A549 (cell line): Measurements from ENCODE around the gene CBFA2T2. TPM values are rescaled to one million over a fixed set of nuclear protein-coding genes. Genes with fewer than 3 reads are reported as not detected.
"Not testable (repeated sequence)": the region's sequence is repeated elsewhere in the genome, so short reads cannot be mapped to it uniquely, and the experiment has no call there.

Source experiments
- ATAC-seq, 2 experiments: fragments of 200-7000 bp in 1 of 2; fragments of >200 bp in 1 of 2; cut with Nextera tagmentation in 1 of 2; cut with Tn5 transposase in 1 of 2; 3 replicates each; pipeline versions ENCODE4 v1.8.0 to v1.9.1; 2018 to 2020; ENCODE audit warnings: mild to moderate bottlenecking in 1 of 2, moderate library complexity in 1 of 2
- CTCF ChIA-PET: fragments of 300-600 bp; sonication (Branson Sonifier 250); formaldehyde crosslinking; extraction: SDS; loops from one replicate; lab custom pipeline; 2021; ENCODE audit warnings: antibody characterized with exemption, inconsistent platforms; lab: Yijun Ruan, JAX
- POLR2A ChIA-PET: fragments of 350-600 bp; formaldehyde crosslinking; extraction: SDS; loops from one replicate; lab custom pipeline; 2021; ENCODE audit warnings: antibody characterized with exemption, inconsistent platforms; lab: Yijun Ruan, JAX
- DNase-seq, 2 experiments: peaks; one replicate each; pipeline versions ENCODE4 v3.0.0 to v3.0.0-alpha.2; 2011 to 2016; ENCODE audit warnings: low read depth in 1 of 2, low spot score in 1 of 2
- FAIRE-seq: peaks from 2 replicates; lab custom pipeline; 2011; peaks lifted over from hg19 to GRCh38; lab: Jason Lieb, UNC
- H3K27ac ChIP-seq, 2 experiments: fragments of >200 bp; sonication (Bioruptor Twin); formaldehyde crosslinking; 3 replicates each; pipeline ENCODE4 v1.5.1; 2016 to 2017
- H3K4me1 ChIP-seq: fragments of >200 bp; sonication (Bioruptor Twin); formaldehyde crosslinking; 3 replicates; pipeline ENCODE4 v1.6.1; 2016
- H3K4me2 ChIP-seq: fragments of >200 bp; sonication (Bioruptor Twin); formaldehyde crosslinking; 3 replicates; pipeline ENCODE4 v1.6.1; 2016
- H3K4me3 ChIP-seq: fragments of >200 bp; sonication (Bioruptor Twin); formaldehyde crosslinking; 3 replicates; pipeline ENCODE4 v1.5.1; 2016
- H3K9me3 ChIP-seq: fragments of >200 bp; sonication (Bioruptor Twin); formaldehyde crosslinking; 3 replicates; pipeline ENCODE4 v1.6.1; 2016
- ATOH8 ChIP-seq: fragments of 250-450 bp; sonication (Bioruptor Pico); IDR thresholded peaks from 2 replicates; pipeline ENCODE4 v1.5.0; 2020; ENCODE audit warnings: low read depth, mild to moderate bottlenecking, moderate library complexity
- BCL3 ChIP-seq: fragments of >200 bp; sonication (Bioruptor Twin); formaldehyde crosslinking; IDR thresholded peaks from 3 replicates; pipeline ENCODE4 v1.6.1; 2016
- CBX2 ChIP-seq: fragments of 200-600 bp; sonication (generic); IDR thresholded peaks from 2 replicates; pipeline ENCODE4 v1.6.1; 2016; ENCODE audit warnings: low read depth, mild to moderate bottlenecking, borderline replicate concordance
- ELK1 ChIP-seq: fragments of 150-350 bp; IDR thresholded peaks from 2 replicates; pipeline ENCODE4 v1.6.1; 2014; ENCODE audit warnings: low read depth, mild to moderate bottlenecking, low read length
- FOSL2 ChIP-seq, 2 experiments: fragments of 450-650 bp in 1 of 2; fragments of >200 bp in 1 of 2; sonication (Bioruptor Twin) in 1 of 2; formaldehyde crosslinking; IDR thresholded peaks; 2 replicates each; pipeline versions ENCODE4 v1.5.0 to v1.6.1; 2016 to 2020; ENCODE audit warnings: mild to moderate bottlenecking in 1 of 2, moderate library complexity in 1 of 2
- HOXB13 ChIP-seq: fragments of 250-450 bp; sonication (Bioruptor Pico); IDR thresholded peaks from 2 replicates; pipeline ENCODE4 v1.5.0; 2020; ENCODE audit warnings: low read depth, mild to moderate bottlenecking, moderate library complexity
- MAFK ChIP-seq: fragments of 450-650 bp; IDR thresholded peaks from 2 replicates; pipeline ENCODE4 v1.6.1; 2014; ENCODE audit not compliant: partially characterized antibody
- MAX ChIP-seq: IDR thresholded peaks from 2 replicates; pipeline ENCODE4 v1.6.1; 2012
- MYC ChIP-seq: IDR thresholded peaks from 2 replicates; pipeline ENCODE4 v1.6.1; 2012; ENCODE audit warnings: mild to moderate bottlenecking, inconsistent platforms, low read length, improper control_type of control experiment, borderline replicate concordance
- NFE2L2 ChIP-seq: fragments of 150-350 bp; conservative IDR thresholded peaks from 2 replicates; pipeline ENCODE4 v1.6.1; 2014; ENCODE audit warnings: low read length
- SMC3 ChIP-seq: fragments of >200 bp; sonication (Bioruptor Twin); formaldehyde crosslinking; IDR thresholded peaks from 3 replicates; pipeline ENCODE4 v1.6.1; 2018; ENCODE audit warnings: inconsistent platforms
- TP53 ChIP-seq: fragments of 250-450 bp; sonication (Bioruptor Pico); IDR thresholded peaks from 2 replicates; pipeline ENCODE4 v1.5.0; 2021; ENCODE audit warnings: mild to moderate bottlenecking, moderate library complexity
- USF2 ChIP-seq: fragments of 450-650 bp; IDR thresholded peaks from 2 replicates; pipeline ENCODE4 v1.6.1; 2014; ENCODE audit warnings: antibody characterized with exemption
- ZC3H11A ChIP-seq: fragments of 450-650 bp; IDR thresholded peaks from 2 replicates; pipeline ENCODE4 v1.6.1; 2014; ENCODE audit warnings: antibody characterized with exemption, mild to moderate bottlenecking
- ZFP36 ChIP-seq: fragments of 450-650 bp; IDR thresholded peaks from 2 replicates; pipeline ENCODE4 v1.6.1; 2014; ENCODE audit warnings: borderline replicate concordance; ENCODE audit not compliant: partially characterized antibody
- ZSCAN20 ChIP-seq: fragments of 250-450 bp; sonication (Bioruptor Pico); IDR thresholded peaks from 2 replicates; pipeline ENCODE4 v1.8.0; 2022; ENCODE audit warnings: mild to moderate bottlenecking, moderate library complexity
- WGBS: methylation state at CpG from one replicate; pipeline ENCODE4 v1.1.6; 2017; ENCODE audit errors: missing lambda C conversion rate; 5-methylcytosine and 5-hydroxymethylcytosine counted together
- polyA plus RNA-seq, 4 experiments: library from polyadenylated mRNA; depleted of rRNA in 3 of 4; stranded (reverse); fragments of >200 nt; fragmentation: RNase III in 1 of 4; extraction: RNeasy Plus Mini Kit Qiagen cat#74134 plus additional on column Dnase treatment in 1 of 4; gene quantifications; 2 replicates in 3 of 4; 3 replicates in 1 of 4; pipeline ENCODE4 v1.2.3, GENCODE V29; 2011 to 2017

The CBFA2T2 gene
- polyA plus RNA-seq, 2 of the 4 experiments (the other 2 are of a cell fraction), result 6.8 to 9.4 TPM

- Histone ChIP-seq H3K4me3 (no peak overlapping the region), H3K9me3 (no peaks in the 10 kb centered on the region), H3K27ac (no peak overlapping the region), H3K4me1 (no peaks in the 10 kb centered on the region), H3K4me2 (no peak overlapping the region)
- FAIRE-seq (no peak), DNase-seq (no peak), ATAC-seq (no peak)
- ChIA-PET POLR2A (no interaction called here), CTCF (interaction anchor here (1.8 kb wide), 1 partner anchor 173 kb away, joined by 6 read pairs; no protein-coding TSS in a partner anchor)
- TF ChIP-seq ATOH8 (CRISPR knock-in tag) (no peak), HOXB13 (CRISPR knock-in tag) (no peak)
- WGBS, result 84% methylated on average over 5 of the region's 5 CpGs
Observed at GRCh38 chr20:33629979-33630378, 140.1 kb downstream of the CBFA2T2 start.

GRCh38 chr20:33630507-33630906 is 140.6 kb downstream of the CBFA2T2 start:
- no peak overlapping the region for H3K4me3 ChIP-seq
- no peaks in the 10 kb centered on the region for H3K9me3 ChIP-seq
- no peak for ATAC-seq
- TF ChIP-seq FOSL2 (IDR thresholded peaks at IDR 0.05) (no peak), FOSL2 (CRISPR knock-in tag; IDR thresholded peaks at IDR 0.05) (no peak), SMC3 (no peak), ATOH8 (CRISPR knock-in tag) (no peak), MAFK (no peak), MAX (no peak), TP53 (no peak), MYC (no peak), ZSCAN20 (CRISPR knock-in tag) (no peak), ZFP36 (no peak)
- TF ChIP-seq, all 56 proteins: peak for 0
- WGBS, result 93% methylated on average over 4 of the region's 4 CpGs
- no peak overlapping the region for H3K4me2 ChIP-seq
- no peak overlapping the region for H3K27ac ChIP-seq
- FAIRE-seq, result no peak
- ChIA-PET POLR2A (no interaction called here), CTCF (interaction anchor here (1.8 kb wide), 1 partner anchor 173 kb away, joined by 6 read pairs; no protein-coding TSS in a partner anchor)
- DNase-seq, result no peak
- H3K4me1 ChIP-seq, result no peaks in the 10 kb centered on the region

GRCh38 chr20:33631910-33632309 is 142.0 kb downstream of the CBFA2T2 start:
- H3K4me3 ChIP-seq, H3K4me1 ChIP-seq, H3K9me3 ChIP-seq, FAIRE-seq, ATAC-seq, H3K27ac ChIP-seq, POLR2A ChIA-PET, H3K4me2 ChIP-seq, DNase-seq: not testable (repeated sequence)
- WGBS, result 64% methylated on average over 4 of the region's 4 CpGs
- CTCF ChIA-PET, result interaction anchor here (1.8 kb wide), 1 partner anchor 174 kb away, joined by 6 read pairs; no protein-coding TSS in a partner anchor

- no peak overlapping the region for H3K27ac ChIP-seq
- ChIA-PET POLR2A (no interaction called here), CTCF (interaction anchor here (0.8 kb wide), 1 partner anchor 181 kb away, joined by 4 read pairs; no protein-coding TSS in a partner anchor)
- DNase-seq (no peak), FAIRE-seq (no peak), ATAC-seq (no peak)
- H3K4me3 ChIP-seq, result no peak overlapping the region
- H3K4me1 ChIP-seq, result no peaks in the 10 kb centered on the region
- TF ChIP-seq BCL3 (no peak), ELK1 (no peak), FOSL2 (IDR thresholded peaks at IDR 0.05) (no peak), FOSL2 (CRISPR knock-in tag; IDR thresholded peaks at IDR 0.05) (no peak), ZC3H11A (no peak), MYC (no peak), USF2 (no peak), CBX2 (no peak), NFE2L2 (no peak)
- no peaks in the 10 kb centered on the region for H3K9me3 ChIP-seq
- WGBS, result 98% methylated on average over 3 of the region's 3 CpGs
- H3K4me2 ChIP-seq, result no peak overlapping the region
Observed at GRCh38 chr20:33635341-33635740, 145.4 kb downstream of the CBFA2T2 start.
